Right lobe of liver (tissue), 6 donors: ENCODE data around the gene SETDB1. TPM values are rescaled to one million over a fixed set of nuclear protein-coding genes. Genes with fewer than 3 reads are reported as not detected.
"Not testable (repeated sequence)": the region's sequence is repeated elsewhere in the genome, so short reads cannot be mapped to it uniquely, and the experiment has no call there.

Experiments used
- ATAC-seq, 4 donors: fragments of 200-7000 bp; cut with Tn5 transposase; one replicate each; pipeline ENCODE4 v1.9.1; 2020; ENCODE audit warnings: mild to moderate bottlenecking in 4 of 4, moderate library complexity in 4 of 4
- DNase-seq, 3 donors: peaks; one replicate each; pipeline ENCODE4 v3.0.0-alpha.2; 2020
- H3K27ac ChIP-seq, 3 donors: fragments of 200-600 bp; one replicate each; pipeline ENCODE4 v1.8.0; 2022
- H3K27me3 ChIP-seq, 2 donors: fragments of 200-600 bp; one replicate each; pipeline ENCODE4 v1.8.0; 2022
- H3K36me3 ChIP-seq, 4 donors: fragments of 200-600 bp; sonication (generic) in 1 of 4; one replicate each; pipeline versions ENCODE4 v1.5.1 to v1.8.0; 2017 to 2022; ENCODE audit warnings: control low read depth in 1 of 4
- H3K4me1 ChIP-seq, 4 donors: fragments of 200-600 bp; sonication (generic) in 1 of 4; one replicate each; pipeline versions ENCODE4 v1.5.1 to v1.8.0; 2017 to 2022; ENCODE audit warnings: control low read depth in 1 of 4
- H3K4me3 ChIP-seq, 3 donors: fragments of 200-600 bp; one replicate each; pipeline ENCODE4 v1.8.0; 2022
- H3K9me3 ChIP-seq, 4 donors: fragments of 200-600 bp; sonication (generic) in 1 of 4; one replicate each; pipeline versions ENCODE4 v1.5.1 to v1.8.0; 2017 to 2022; ENCODE audit warnings: control low read depth in 1 of 4
- POLR2A ChIP-seq: fragments of 450-650 bp; IDR thresholded peaks from one replicate; pipeline ENCODE4 v1.6.1; 2017; ENCODE audit warnings: antibody characterized with exemption, mild to moderate bottlenecking
- WGBS: methylation state at CpG from one replicate; pipeline ENCODE4 v1.1.6; 2018; ENCODE audit warnings: low coverage, low lambda C conversion rate; ENCODE audit not compliant: insufficient coverage; ENCODE audit errors: missing lambda C conversion rate; 5-methylcytosine and 5-hydroxymethylcytosine counted together
- intact Hi-C, 2 donors: fragments of 100-400 bp; cut with DNase I; formaldehyde crosslinking; loops; one replicate each; pipeline versions ENCODE4 v1.11.2 to v1.14.1; 2022
- total RNA-seq, 6 experiments: library from RNA; depleted of rRNA in 2 of 6; stranded (reverse); fragments of >200 nt in 2 of 6; fragmentation: NEBNext Ultra II Directional in 3 of 6; extraction: Animal tissue kit (Norgen Biotek cat#: 25700) in 3 of 6; gene quantifications; one replicate each; pipeline versions ENCODE4 v1.1.0 to v1.2.4, GENCODE V29; 2016 to 2023
- TF ChIP-seq, protein P1 (sequence below), 4 donors: fragments of 200-600 bp in 3 of 4; fragments of 450-650 bp in 1 of 4; IDR thresholded peaks; one replicate each; pipeline versions ENCODE4 v1.5.1 to v1.8.0; 2016 to 2022; ENCODE audit warnings: antibody characterized with exemption in 4 of 4, mild to moderate bottlenecking in 2 of 4
- donor health status: DM: no; HTN: yes; CAD: no.
- donor health status: DM: no; HTN: no; CAD: no.
- donor health status: DM: no; HTN: no; CAD: no.
- donor health status: DM: no; HTN: yes; CAD: no.
- donor health status: DM: no; HTN: yes; CAD: no.

SETDB1 gene
- total RNA-seq, 6 experiments from 2014 or later: 10.4 to 17.8 (median 12.9) TPM

DNA sequence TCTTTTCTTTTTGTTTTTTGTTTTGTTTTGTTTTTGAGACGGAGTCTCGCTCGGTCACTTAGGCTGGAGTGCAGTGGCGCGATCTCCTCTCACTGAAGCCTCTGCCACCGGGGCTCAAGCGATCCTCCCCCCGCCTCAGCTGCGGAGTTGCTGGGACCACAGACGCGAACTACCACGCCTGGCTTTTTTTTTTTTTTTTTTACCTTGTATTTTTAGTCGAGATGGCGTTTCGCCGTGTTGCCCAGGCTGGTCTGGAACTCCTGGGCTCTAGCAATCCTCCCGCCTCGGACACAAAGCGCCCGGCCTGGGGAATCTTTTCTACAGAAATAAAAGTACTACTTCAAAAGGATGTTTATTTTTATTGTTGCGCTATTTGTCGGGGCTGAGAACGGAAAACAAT, 1.1 kb upstream of the SETDB1 start:
- H3K27ac ChIP-seq: peak overlapping the region in 1 of 3 donors; percentile 66
- H3K4me3 ChIP-seq: peak overlapping the region in 2 of 3 donors; percentile 67 to 69
- no peaks in the 10 kb centered on the region for H3K9me3 ChIP-seq
- intact Hi-C loops: loop anchor here in 1 of 2 donors (10.0 kb wide), 1 partner anchor 70 kb away; no protein-coding TSS in a partner anchor
- H3K4me1 ChIP-seq: peaks cover 0 to 14% (median 3%) of the 10 kb centered on the region in 4 donors
- 86% methylated on average over 23 of the region's 23 CpGs for WGBS
- no peaks in the 10 kb centered on the region for H3K27me3 ChIP-seq
- no peak for TF ChIP-seq POLR2A
- TF ChIP-seq, protein P1, sequence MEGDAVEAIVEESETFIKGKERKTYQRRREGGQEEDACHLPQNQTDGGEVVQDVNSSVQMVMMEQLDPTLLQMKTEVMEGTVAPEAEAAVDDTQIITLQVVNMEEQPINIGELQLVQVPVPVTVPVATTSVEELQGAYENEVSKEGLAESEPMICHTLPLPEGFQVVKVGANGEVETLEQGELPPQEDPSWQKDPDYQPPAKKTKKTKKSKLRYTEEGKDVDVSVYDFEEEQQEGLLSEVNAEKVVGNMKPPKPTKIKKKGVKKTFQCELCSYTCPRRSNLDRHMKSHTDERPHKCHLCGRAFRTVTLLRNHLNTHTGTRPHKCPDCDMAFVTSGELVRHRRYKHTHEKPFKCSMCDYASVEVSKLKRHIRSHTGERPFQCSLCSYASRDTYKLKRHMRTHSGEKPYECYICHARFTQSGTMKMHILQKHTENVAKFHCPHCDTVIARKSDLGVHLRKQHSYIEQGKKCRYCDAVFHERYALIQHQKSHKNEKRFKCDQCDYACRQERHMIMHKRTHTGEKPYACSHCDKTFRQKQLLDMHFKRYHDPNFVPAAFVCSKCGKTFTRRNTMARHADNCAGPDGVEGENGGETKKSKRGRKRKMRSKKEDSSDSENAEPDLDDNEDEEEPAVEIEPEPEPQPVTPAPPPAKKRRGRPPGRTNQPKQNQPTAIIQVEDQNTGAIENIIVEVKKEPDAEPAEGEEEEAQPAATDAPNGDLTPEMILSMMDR (IDR thresholded peaks at IDR 0.05): no peak
- DNase-seq: peak in 1 of 3 donors; percentile 50
- ATAC-seq: no peak
- peaks cover 0 to 19% (median 8%) of the 10 kb centered on the region in 4 donors for H3K36me3 ChIP-seq

DNA sequence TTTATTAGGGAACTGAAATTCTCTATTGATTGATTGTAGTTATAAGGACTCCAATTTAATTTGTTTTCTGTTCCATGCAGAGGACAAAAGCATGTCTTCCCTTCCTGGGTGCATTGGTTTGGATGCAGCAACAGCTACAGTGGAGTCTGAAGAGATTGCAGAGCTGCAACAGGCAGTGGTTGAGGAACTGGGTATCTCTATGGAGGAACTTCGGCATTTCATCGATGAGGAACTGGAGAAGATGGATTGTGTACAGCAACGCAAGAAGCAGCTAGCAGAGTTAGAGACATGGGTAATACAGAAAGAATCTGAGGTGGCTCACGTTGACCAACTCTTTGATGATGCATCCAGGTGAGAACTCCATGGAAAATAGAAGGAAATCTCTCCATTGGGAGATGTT, 1.5 kb downstream of the SETDB1 start:
- H3K27me3 ChIP-seq: no peaks in the 10 kb centered on the region
- TF ChIP-seq POLR2A: no peak
- TF ChIP-seq, protein P1 (IDR thresholded peaks at IDR 0.05): no peak
- no peaks in the 10 kb centered on the region for H3K9me3 ChIP-seq
- ATAC-seq: no peak
- DNase-seq: no peak
- no peak overlapping the region for H3K27ac ChIP-seq
- H3K4me3 ChIP-seq: no peak overlapping the region
- peaks cover 0 to 45% (median 13%) of the 10 kb centered on the region in 4 donors for H3K36me3 ChIP-seq
- WGBS: 89% methylated on average over 4 of the region's 4 CpGs
- H3K4me1 ChIP-seq: peaks cover 0 to 8% (median 3%) of the 10 kb centered on the region in 4 donors
- intact Hi-C loops: loop anchor here in 1 of 2 donors (10.0 kb wide), 1 partner anchor 67 kb away; no protein-coding TSS in a partner anchor

DNA sequence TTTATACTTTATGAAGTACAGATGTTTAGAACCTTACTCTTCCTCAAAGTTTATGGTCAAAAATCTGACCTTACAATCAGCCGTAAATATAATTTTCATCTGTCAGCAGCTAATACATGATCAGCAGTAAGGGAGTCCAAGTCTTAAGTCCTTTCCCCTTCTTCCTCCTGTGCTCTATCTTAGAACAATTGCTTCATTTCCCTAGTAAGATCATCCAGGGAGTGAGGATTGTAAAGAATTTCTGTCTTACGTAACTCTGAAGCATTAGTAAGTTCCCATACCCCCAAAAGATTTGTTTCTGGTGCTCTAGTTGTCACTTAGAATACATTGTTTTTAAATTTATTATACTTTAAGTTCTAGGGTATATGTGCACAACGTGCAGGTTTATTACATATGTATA, 2.1 kb downstream of the SETDB1 start:
- TF ChIP-seq, protein P1 (IDR thresholded peaks at IDR 0.05): no peak
- no peak for TF ChIP-seq POLR2A
- DNase-seq: no peak
- H3K27ac ChIP-seq: no peak overlapping the region
- WGBS: 82% methylated on average over 3 of the region's 3 CpGs
- no peak overlapping the region for H3K4me3 ChIP-seq
- H3K36me3 ChIP-seq: peaks cover 0 to 49% (median 13%) of the 10 kb centered on the region in 4 donors
- ATAC-seq: no peak
- peaks cover 0 to 8% (median 3%) of the 10 kb centered on the region in 4 donors for H3K4me1 ChIP-seq
- H3K27me3 ChIP-seq: no peaks in the 10 kb centered on the region
- no peaks in the 10 kb centered on the region for H3K9me3 ChIP-seq
- intact Hi-C loops: loop anchor here in 1 of 2 donors (10.0 kb wide), 1 partner anchor 67 kb away; no protein-coding TSS in a partner anchor

DNA sequence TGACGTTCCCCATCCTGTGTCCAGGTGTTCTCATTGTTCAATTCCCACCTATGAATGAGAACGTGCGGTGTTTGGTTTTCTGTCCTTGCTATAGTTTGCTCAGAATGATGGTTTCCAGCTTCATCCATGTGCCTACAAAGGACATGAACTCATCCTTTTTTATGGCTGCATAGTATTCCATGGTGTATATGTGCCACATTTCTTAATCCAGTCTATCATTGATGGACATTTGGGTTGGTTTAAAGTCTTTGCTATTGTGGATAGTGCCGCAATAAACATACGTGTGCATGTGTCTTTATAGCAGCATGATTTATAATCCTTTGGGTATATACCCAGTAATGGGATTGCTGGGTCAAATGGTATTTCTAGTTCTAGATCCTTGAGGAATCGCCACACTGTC, 2.6 kb downstream of the SETDB1 start:
- DNase-seq, H3K4me1 ChIP-seq, H3K9me3 ChIP-seq, H3K27me3 ChIP-seq, H3K4me3 ChIP-seq, H3K27ac ChIP-seq, ATAC-seq: not testable (repeated sequence)
- intact Hi-C loops: loop anchor here in 1 of 2 donors (10.0 kb wide), 1 partner anchor 66 kb away; no protein-coding TSS in a partner anchor
- 95% methylated on average over 6 of the region's 6 CpGs for WGBS
- peaks cover 0 to 49% (median 13%) of the 10 kb centered on the region in 4 donors for H3K36me3 ChIP-seq

DNA sequence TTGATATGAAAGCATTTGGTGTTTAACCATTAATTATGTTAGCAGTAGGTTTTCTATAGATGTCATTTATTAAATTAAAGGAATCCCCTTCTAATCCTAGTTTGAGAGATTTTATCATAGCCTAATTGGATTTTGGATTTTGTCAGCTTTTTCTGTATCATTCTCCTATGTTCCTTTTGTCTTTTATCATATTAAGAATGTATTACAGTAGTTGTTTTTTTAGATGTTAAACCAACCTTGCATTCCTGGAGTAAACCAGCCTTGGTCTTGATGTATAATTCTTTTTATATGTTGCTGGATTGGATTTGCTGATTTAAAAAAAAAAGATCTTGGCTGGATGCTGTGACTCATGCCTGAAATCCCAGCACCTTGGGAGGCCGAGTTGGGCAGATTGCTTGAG, 5.6 kb downstream of the SETDB1 start:
- Histone ChIP-seq H3K36me3 (peaks cover 0 to 62% (median 17%) of the 10 kb centered on the region in 4 donors), H3K27me3 (no peaks in the 10 kb centered on the region), H3K9me3 (no peaks in the 10 kb centered on the region), H3K4me1 (peaks cover 0 to 7% (median 0%) of the 10 kb centered on the region in 4 donors), H3K4me3 (no peak overlapping the region), H3K27ac (no peak overlapping the region)
- 100% methylated on average over 1 of the region's 1 CpG for WGBS
- ATAC-seq: no peak
- no peak for DNase-seq
- intact Hi-C loops: loop anchor here in 1 of 2 donors (10.0 kb wide), 1 partner anchor 53 kb away; the partner anchor contains the start of gene ANXA9
- TF ChIP-seq POLR2A: no peak
- TF ChIP-seq, protein P1 (IDR thresholded peaks at IDR 0.05): no peak
